Measurements from ENCODE around the gene SUGP2.

- TF ChIP-seq POLR2A (IDR thresholded peaks at IDR 0.05; ENCODE audit: low read depth, low read length) (no peak), TAF1 (IDR thresholded peaks at IDR 0.05; ENCODE audit: low read depth, low read length) (no peak), POLR2AphosphoS5 (IDR thresholded peaks at IDR 0.05; ENCODE audit: low read depth, low read length) (no peak), SPI1 (IDR thresholded peaks at IDR 0.05; ENCODE audit: low read depth, low read length) (no peak), POU2F2 (IDR thresholded peaks at IDR 0.05; ENCODE audit: low read depth, low read length) (no peak), PAX5 (IDR thresholded peaks at IDR 0.05; ENCODE audit: insufficient read depth, low read length, severe bottlenecking) (no peak)
Measured at GRCh38 chr19:19051478-19052213, 18.3 kb upstream of the SUGP2 start.

Data from GM12891 (cell line).